Fibroblast of skin of back (primary cell): Measurements from ENCODE around the gene SPNS2.

Experiments
- DNase-seq: peaks from one replicate; pipeline ENCODE4 v3.0.0-alpha.2; 2013

The SPNS2 gene

DNA sequence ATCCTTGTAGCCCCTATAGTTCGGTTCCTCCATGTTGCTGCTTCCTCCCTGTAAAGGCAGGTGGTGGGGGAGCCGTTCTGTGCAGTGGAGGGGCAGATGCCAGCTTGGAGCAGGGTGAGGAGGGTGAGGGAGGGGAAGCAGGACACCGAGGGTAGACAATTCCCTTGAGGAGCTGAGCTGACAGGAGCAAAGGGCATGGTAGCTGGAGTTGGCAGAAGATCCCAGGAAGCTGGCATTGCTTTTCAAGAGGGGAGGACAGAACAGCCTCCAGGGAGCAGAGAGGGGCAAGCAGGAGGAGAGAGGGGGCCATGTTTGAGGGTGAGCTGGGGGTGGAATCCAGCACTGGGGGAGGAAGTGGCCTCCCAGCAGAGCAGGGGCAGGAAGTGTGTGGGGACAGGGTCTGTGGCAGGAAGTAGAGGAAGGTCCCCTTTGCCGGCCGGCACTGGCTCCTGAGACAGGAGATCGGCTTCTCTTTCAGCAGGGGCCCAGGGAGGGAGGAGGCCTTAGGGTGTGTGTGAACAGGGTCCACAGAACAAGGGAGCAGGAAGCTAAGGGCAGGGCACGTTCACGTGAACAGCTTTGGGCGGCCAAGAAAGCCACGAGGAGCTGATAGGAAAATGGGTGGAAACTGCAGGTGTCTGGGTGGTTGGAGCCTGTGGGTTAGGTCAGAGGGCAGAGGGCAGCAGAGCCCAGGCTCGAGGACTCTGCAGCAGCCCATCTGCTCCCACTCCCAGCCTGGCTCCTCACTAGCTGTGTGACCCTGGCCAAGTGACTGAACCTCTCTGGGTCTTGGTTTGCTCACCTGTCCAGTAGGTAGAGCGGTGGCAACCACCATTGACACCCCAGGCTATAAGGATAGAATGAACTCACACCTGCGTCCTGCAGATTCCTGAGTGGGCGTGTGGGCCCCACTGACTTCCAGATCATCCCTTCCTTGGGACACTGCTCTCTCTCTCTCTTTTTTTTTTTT lies 17.5 kb upstream of the SPNS2 start:
- no peak for DNase-seq

GRCh38 chr17:4482338-4483011 lies 16.2 kb upstream of the SPNS2 start:
- no peak for DNase-seq

GRCh38 chr17:4483012-4483840 lies 15.5 kb upstream of the SPNS2 start:
- no peak for DNase-seq

GRCh38 chr17:4485676-4486646 lies 12.7 kb upstream of the SPNS2 start:
- no peak for DNase-seq

DNA sequence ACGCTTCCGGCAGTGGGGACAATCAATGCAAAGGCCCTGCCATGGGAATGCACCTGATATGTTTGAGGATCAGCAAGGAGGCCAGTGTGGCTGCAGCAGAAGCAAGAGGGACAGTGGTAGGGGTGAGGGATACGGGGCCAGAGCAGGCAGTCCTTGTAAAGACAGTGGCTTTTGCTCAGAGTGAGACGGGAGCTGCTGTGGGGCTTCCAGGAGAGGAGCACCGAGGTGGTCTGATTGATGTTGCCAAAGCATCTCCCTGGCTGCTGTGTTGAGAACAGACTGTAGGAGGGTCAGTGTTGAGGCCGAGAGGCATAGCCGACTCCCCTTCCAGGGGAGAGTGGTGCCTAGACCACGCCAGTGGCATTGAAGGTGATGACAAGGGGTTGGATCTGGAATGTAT lies 11.4 kb upstream of the SPNS2 start:
- no peak for DNase-seq

DNA sequence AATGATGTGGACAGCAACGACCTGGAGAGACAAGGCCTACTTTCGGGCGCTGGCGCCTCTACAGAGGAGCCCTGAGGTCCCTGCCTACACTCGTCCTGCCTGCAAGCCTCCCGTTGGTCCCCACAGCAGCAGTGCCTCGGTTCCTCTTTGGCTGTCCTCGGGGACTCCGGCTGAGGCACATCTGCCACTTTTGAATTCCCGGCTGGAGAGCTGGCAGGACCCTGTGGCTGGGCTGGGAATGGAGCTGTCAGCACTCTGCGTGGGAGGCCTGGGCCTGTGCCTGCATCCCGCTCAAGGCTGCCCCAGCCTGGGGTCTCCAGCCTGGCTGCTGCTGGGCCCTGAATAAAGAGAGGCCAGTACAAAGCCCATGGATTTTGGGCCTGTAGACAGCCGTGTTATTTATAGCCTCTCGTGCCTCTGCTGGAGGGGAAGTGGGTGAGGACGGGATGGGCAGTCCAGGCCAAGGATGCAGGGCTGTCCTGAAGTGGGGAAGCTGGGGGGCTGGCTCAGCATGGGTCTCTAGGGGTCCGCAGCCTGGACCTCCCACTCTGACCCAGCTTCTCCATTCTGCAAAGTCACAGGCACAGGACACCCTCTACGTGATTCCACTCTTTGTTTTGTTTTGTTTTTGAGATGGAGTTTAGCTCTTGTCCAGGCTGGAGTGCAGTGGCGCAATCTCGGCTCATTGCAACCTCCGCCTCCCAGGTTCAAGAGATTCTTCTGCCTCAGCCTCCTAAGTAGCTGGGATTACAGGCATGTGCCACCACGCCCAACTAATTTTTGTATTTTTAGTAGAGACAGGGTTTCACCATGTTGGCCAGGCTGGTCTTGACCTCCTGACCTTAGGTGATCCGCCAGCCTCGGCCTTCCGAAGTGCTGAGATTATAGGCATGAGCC lies 10.6 kb upstream of the SPNS2 start:
- no peak for DNase-seq

DNA sequence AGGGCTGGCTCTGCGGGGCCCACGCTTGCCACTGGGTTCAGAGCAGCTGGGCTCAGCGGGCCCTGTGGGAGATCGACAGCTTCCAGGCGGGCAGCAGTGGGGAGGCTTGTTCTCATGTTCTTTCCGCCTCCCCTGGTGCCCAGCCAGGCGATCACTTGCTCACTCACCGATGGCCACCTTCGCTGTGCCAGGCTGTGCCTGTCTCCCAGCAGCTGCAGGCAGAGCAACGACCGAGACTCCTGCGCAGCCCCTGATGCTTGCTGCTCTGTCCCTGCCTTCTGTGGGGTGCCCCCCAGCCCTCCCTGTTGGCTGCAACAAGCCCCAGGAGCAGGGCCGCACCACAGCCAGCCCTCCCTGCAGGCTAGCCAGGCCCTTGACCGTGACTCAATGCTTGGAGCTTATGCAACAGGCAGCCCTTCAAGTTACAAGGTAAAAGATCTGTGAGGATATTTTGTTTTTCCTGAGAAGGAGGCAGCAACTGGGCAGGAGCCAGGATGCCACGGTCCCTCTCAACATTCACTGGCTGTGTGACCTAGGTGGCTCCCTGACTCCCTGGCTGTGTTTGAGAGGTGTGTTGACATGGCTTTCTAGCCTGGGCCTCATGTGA lies 9.6 kb upstream of the SPNS2 start:
- DNase-seq, result no peak

- no peak for DNase-seq
Measured at GRCh38 chr17:4490109-4490591, 8.5 kb upstream of the SPNS2 start.

- no peak for DNase-seq
Measured at GRCh38 chr17:4490637-4491061, 8.0 kb upstream of the SPNS2 start.

GRCh38 chr17:4492721-4493561 lies 5.7 kb upstream of the SPNS2 start:
- peak; percentile 29 for DNase-seq

- peak; percentile 46 for DNase-seq
Measured at GRCh38 chr17:4497101-4497824, 1.4 kb upstream of the SPNS2 start.

DNA sequence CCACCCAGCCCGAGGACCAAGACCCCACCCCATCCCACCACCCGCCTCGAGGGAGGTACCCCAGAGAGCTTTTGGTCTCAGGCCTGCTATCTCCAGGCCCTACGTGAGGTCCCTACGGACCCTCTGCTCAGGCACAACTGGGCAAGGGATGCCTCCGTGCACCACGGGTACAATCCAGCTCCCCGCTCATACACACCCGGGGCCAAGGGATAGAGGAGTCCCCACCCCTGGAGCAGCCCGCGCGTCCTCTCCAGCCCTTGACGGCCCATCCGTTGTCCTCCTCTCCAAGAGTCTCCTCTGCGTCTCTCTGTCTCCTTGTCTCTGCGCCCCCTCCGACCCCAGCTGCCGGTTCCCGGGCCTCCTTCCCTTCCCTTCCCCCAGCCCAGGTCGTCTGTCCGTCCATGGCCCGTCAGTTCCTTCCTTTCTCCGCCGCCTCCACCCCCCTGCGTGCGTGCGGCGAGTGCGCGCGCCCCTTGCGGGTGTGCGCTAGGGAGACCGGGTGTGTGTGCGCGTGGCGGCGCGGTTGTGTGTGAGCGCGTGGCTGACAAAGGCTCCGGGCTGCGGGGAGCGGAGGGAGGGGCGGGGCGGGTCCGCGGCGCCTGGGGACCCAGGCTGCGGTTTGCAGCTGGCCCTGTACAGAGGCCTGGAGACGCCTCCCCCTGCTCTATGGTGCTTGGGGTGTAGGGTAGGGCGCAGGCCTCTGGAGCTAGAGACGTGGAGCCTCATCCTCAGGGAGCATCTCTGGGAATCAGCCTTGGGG lies 930 bp downstream of the SPNS2 start:
- DNase-seq, result no peak

- no peak for DNase-seq
Measured at GRCh38 chr17:4500191-4500571, 1.5 kb downstream of the SPNS2 start.

DNA sequence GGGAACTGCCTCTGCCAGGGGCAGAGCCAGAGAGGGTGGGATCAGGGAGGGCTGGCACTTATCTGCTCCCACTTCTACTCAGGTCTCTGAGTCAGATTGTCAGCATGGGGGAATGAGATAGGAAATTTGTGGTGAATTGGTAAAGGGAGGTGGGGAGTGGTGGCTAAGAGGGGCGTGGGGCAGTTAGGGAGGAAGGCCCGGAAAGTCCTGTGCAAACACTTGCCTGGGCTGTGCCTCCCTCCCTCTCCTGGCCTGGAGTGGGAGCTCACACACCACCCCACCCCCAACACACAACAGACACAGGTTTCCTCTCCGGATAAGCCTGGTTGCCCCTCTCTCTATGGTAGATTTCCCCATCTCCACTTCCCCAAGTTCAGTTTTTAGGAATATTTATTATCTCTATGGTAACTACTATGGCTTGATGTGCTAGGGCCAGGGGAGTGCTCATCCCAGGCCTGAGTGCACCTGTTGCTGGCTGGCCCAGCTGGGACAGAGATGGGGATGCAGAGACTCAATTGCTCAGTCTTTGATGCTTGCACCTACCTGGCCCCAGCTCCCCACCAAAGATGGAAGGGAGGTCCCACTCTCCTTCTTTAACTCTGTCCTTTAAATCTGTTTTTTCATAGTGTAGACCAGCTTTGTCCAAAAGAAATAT lies 2.7 kb downstream of the SPNS2 start:
- no peak for DNase-seq

GRCh38 chr17:4502466-4503154 lies 3.9 kb downstream of the SPNS2 start:
- DNase-seq, result no peak

GRCh38 chr17:4503283-4504025 lies 4.8 kb downstream of the SPNS2 start:
- DNase-seq, result no peak
